ENCODE measurements around the gene PRDX5.

The PRDX5 gene

GRCh38 chr11:64289002-64289564, 28.8 kb upstream of the PRDX5 start:
- in situ Hi-C loops (cut with MboI; ENCODE audit: low sequenced_read_pairs) = no loop called here

DNA sequence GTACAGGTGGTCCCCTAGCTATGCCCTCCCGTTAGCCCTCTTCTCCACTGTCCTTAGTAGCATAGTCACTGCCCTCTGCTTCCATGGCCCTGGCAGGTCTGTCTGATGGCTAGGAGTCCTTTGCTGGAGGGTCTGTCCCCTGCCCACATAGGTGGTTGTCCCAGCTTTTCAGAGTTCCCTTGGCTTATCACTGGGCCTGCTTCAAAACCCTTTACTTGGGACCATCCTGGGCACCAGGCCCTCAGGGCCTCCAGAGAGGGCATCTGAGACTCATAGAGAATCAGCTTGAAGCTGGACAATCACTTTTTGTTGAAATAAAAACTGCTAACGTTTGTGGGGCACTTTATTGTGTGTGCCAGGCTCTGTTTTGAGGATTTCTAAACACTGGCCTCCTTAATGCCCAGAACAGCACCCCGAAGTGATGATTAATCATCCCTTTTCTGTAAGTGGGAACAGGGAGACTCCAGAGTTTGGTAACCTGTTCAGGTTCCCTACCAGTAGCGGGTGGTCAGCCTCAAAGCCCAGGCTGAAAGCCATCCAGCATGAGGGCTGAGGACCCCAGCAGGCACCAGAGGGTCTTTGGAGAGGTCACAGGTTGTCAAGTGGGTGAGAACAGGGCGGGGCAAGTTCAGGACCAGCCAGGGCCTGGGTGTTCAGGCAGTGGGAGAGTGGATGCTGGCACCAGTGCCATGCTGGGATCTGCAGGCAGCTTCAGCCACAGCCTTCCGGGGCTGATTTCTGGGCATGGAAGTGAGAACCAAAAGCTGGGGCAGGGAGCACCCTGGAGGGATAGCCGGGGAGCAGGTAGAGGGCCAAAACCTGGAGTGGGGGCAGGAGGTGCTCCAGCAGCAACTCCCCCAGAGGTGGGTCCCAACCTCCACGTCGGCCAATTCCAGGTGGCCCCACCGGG, 27.3 kb upstream of the PRDX5 start:
- in situ Hi-C loops (cut with MboI; ENCODE audit: low sequenced_read_pairs) = no loop called here

DNA sequence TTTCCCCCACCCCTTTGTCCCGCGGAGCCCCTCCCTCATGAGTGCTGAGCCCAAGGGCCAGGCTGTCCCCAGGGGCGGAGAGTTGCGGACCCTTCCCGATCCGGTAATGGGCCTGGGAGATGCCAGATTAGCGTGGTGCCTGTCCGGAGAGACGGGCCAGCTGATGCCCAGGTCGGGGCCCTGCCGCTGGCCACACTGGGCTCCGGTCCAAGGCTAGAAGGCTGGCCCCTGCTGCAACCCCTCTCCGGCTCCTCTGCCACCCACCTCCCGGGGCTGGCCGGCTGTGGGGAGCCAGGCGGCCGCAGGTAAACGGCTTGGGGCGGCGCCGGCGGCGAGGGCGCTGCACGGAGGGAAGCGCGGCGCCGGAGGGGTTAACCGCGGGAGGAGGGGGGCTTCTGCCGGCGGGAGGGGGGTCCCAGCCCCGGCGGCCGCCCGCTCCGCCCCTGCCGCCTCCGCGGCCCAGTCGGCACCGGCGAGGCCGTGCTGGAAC, 26.6 kb upstream of the PRDX5 start, which contains the start of gene KCNK4:
TSS of gene KCNK4 (plus strand) at position 41 of the 490 bp plus-strand sequence. CDS start 1,717 bp downstream, outside the sequence.
- in situ Hi-C loops (cut with MboI; ENCODE audit: low sequenced_read_pairs) = no loop called here

- in situ Hi-C loops (cut with MboI; ENCODE audit: low sequenced_read_pairs) = no loop called here
These were observed 26.0 kb upstream of the PRDX5 start for GRCh38 chr11:64291752-64292459.

- in situ Hi-C loops (cut with MboI; ENCODE audit: low sequenced_read_pairs) = no loop called here
These were observed 25.3 kb upstream of the PRDX5 start for GRCh38 chr11:64292460-64293254.

- in situ Hi-C loops (cut with MboI; ENCODE audit: low sequenced_read_pairs) = no loop called here
These were observed 23.1 kb upstream of the PRDX5 start for GRCh38 chr11:64294774-64295173.

GRCh38 chr11:64295760-64296159, 22.2 kb upstream of the PRDX5 start:
- in situ Hi-C loops (cut with MboI; ENCODE audit: low sequenced_read_pairs) = no loop called here

DNA sequence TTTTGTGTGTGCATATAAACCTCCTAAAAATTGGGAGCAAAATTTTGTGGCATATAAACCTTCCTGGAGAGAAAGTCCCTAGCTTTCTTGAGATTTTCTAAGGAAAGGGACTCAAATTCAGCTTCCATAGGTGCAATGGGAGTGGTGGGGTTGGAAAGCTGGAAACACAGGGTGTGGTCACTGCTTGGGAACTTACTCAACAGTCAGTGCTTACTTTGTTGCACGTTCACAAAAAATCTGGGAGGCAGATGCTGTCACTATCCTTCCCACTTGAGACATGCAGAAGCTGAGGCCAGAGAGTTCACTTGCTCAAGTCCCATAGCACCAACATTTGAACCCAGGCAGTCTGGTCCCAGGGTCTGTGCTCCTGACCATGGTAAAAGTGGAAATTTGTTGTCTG, 21.7 kb upstream of the PRDX5 start:
- in situ Hi-C loops (cut with MboI; ENCODE audit: low sequenced_read_pairs) = no loop called here

DNA sequence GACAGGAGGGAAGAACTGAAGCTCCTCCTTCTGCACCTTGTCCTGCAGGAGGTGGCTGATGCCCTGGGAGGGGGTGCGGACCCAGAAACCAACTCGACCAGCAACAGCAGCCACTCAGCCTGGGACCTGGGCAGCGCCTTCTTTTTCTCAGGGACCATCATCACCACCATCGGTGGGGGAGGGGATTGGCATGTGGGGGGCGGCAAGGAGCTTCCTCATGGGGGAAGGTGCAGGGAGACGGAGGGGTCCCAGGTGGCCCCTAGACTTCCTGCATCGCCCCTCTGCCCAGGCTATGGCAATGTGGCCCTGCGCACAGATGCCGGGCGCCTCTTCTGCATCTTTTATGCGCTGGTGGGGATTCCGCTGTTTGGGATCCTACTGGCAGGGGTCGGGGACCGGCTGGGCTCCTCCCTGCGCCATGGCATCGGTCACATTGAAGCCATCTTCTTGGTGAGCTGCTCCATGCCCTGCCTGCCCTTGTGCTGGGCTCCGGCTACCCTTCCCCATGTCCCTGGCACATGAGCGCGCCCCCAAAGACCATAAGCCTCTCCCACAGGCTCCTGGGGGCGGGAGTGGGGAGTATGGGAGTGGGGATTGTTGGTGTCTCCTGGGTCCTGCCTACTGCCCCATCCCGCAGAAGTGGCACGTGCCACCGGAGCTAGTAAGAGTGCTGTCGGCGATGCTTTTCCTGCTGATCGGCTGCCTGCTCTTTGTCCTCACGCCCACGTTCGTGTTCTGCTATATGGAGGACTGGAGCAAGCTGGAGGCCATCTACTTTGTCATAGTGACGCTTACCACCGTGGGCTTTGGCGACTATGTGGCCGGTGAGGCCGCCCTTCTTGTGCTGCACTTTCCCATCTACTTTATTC, 20.9 kb upstream of the PRDX5 start:
- in situ Hi-C loops (cut with MboI; ENCODE audit: low sequenced_read_pairs) = no loop called here

GRCh38 chr11:64297699-64298358, 20.1 kb upstream of the PRDX5 start:
- in situ Hi-C loops (cut with MboI; ENCODE audit: low sequenced_read_pairs) = no loop called here

GRCh38 chr11:64298966-64299846, 18.7 kb upstream of the PRDX5 start:
- in situ Hi-C loops (cut with MboI; ENCODE audit: low sequenced_read_pairs) = no loop called here

DNA sequence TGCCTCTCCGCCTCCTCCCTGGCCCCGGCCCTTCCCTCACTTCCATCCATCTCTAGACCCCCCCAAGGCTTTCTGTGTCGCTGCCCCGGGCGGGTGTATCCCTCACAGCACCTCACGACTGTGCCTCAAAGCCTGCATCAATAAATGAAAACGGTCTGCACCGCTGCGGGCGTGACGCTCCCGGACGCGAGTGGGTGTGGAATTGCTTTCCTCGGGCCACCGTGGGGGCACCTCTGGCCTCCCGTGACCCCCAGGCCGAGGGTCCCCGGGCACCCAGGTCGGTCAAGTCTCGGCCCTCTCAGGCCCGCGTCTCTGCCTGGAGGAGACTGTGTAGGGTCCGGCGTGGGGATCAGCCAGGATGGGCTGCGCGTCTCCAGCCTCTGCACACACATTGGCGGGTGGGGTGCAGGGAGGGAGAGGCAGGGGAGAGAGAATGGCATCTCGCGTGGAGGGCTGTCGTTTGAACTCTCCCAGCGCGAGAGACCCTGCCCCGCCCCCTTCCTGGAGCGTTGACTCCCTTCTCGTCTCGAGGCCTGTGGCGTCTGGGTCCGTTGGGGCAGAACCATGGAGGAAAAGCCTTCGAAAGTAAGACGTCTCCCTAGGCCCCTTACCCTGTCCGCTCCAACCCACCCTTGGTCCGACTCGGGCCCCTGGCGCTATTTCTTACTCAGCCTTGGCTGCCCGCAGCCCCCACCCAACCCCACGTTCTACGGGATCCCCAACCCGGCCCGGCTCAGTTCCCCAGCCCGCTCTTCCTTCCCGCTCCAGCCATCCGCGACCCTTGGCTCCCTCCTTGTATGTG, 17.9 kb upstream of the PRDX5 start, which contains the start of gene CATSPERZ:
TSS of gene CATSPERZ (plus strand) at position 512 of the 802 bp plus-strand sequence. CDS start at position 565, 53 bp downstream.
- in situ Hi-C loops (cut with MboI; ENCODE audit: low sequenced_read_pairs) = no loop called here

DNA sequence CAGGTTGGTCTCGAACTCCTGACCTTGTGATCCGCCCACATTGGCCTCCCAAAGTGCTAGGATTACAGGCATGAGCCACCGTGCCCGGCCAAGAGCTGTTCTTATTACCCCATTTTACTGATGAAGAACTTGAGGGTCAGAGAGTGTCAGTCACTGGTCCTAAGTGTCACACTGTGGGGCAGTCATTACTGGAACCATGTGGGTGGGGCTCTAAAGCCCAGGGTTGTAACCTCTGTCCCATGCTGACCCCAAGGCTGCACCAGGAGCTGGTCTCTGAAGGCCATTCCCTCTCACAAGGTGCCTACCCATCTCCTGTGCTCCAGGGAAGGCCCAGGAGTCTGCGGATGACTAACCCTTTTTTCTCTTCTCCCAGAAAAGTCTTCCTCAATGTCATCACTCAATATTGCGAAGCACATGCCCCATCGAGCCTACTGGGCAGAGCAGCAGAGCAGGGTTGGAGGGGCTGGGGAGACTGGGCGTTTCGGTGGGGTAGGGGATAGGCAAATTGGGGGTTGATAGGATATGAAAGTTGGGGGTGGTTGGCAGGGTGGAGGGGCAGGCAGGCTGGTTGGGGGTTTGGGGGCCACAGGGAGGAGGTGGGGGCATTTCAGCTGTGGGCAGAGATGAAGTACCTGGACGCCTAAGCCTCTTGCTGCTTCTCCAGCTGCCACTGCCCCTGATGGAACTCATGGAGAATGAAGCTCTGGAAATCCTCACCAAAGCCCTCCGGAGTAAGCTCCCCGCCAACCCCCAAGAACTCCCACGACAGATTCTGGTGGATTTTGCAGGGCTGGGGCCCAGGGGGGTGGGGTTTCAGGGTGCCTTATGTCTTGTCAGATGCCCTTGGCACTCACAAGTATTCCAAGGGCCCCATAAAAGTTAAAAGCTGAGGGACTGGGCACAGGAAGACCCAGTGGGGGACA, 14.6 kb upstream of the PRDX5 start:
- in situ Hi-C loops (cut with MboI; ENCODE audit: low sequenced_read_pairs) = no loop called here

GRCh38 chr11:64304032-64304315, 13.9 kb upstream of the PRDX5 start:
- in situ Hi-C loops (cut with MboI; ENCODE audit: low sequenced_read_pairs) = no loop called here

GRCh38 chr11:64304316-64305072, 13.4 kb upstream of the PRDX5 start:
- in situ Hi-C loops (cut with MboI; ENCODE audit: low sequenced_read_pairs) = no loop called here
